ENCODE data around the gene ZNF439.

DNA sequence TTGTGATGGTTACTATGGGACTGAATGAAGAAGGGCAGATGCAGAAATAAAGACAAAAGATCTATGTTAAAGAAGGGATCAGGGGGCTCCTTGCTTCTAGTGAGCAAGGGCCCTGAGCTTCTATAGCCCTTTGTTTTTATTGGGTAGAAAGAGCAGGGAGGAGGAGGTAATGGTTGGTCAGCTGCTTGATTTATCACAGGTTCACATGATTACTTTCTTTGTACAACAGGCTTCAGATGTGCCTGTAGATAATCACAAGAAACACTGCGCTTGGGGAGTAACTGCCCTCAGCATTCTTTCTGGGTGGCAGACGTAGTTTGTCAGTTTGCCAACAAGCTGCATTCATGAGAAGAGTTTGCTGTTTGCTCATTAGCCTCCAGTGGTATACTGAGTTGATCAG is 4.8 kb upstream of the ZNF439 start:
- TF ChIP-seq POLR2AphosphoS5 (IDR thresholded peaks at IDR 0.05), result peak; percentile 67
- TF ChIP-seq, protein P1, sequence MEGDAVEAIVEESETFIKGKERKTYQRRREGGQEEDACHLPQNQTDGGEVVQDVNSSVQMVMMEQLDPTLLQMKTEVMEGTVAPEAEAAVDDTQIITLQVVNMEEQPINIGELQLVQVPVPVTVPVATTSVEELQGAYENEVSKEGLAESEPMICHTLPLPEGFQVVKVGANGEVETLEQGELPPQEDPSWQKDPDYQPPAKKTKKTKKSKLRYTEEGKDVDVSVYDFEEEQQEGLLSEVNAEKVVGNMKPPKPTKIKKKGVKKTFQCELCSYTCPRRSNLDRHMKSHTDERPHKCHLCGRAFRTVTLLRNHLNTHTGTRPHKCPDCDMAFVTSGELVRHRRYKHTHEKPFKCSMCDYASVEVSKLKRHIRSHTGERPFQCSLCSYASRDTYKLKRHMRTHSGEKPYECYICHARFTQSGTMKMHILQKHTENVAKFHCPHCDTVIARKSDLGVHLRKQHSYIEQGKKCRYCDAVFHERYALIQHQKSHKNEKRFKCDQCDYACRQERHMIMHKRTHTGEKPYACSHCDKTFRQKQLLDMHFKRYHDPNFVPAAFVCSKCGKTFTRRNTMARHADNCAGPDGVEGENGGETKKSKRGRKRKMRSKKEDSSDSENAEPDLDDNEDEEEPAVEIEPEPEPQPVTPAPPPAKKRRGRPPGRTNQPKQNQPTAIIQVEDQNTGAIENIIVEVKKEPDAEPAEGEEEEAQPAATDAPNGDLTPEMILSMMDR (IDR thresholded peaks at IDR 0.05), result no peak
